ENCODE measurements around the gene PPFIBP2.

Gene PPFIBP2

GRCh38 chr11:7528514-7529049, 14.8 kb downstream of the PPFIBP2 start:
- DNase-seq, result no peak

GRCh38 chr11:7530013-7530640, 16.3 kb downstream of the PPFIBP2 start:
- DNase-seq, result no peak

- DNase-seq, result no peak
These were observed 17.2 kb downstream of the PPFIBP2 start for GRCh38 chr11:7531011-7531410.

GRCh38 chr11:7532405-7533145, 18.8 kb downstream of the PPFIBP2 start:
- no peak for DNase-seq

GRCh38 chr11:7533199-7534041, 19.6 kb downstream of the PPFIBP2 start:
- DNase-seq, result no peak

- no peak for DNase-seq
These were observed 20.2 kb downstream of the PPFIBP2 start for GRCh38 chr11:7534042-7534378.

GRCh38 chr11:7536100-7536499, 22.3 kb downstream of the PPFIBP2 start:
- DNase-seq, result no peak

GRCh38 chr11:7537265-7537664, 23.5 kb downstream of the PPFIBP2 start:
- DNase-seq, result no peak

GRCh38 chr11:7538031-7538430, 24.2 kb downstream of the PPFIBP2 start:
- DNase-seq, result no peak

- no peak for DNase-seq
These were observed 25.0 kb downstream of the PPFIBP2 start for GRCh38 chr11:7538466-7539454.

- DNase-seq, result no peak
These were observed 27.2 kb downstream of the PPFIBP2 start for GRCh38 chr11:7540830-7541555.

GRCh38 chr11:7543302-7543701, 29.5 kb downstream of the PPFIBP2 start:
- no peak for DNase-seq

GRCh38 chr11:7544021-7544420, 30.2 kb downstream of the PPFIBP2 start:
- DNase-seq, result no peak

GRCh38 chr11:7545611-7546010, 31.8 kb downstream of the PPFIBP2 start:
- DNase-seq, result no peak

GRCh38 chr11:7546324-7546791, 32.6 kb downstream of the PPFIBP2 start:
- DNase-seq, result no peak

GRCh38 chr11:7547687-7548086, 33.9 kb downstream of the PPFIBP2 start:
- DNase-seq, result no peak

- DNase-seq, result peak; percentile 34
These were observed 35.0 kb downstream of the PPFIBP2 start for GRCh38 chr11:7548659-7549274.

GRCh38 chr11:7549681-7550080, 35.9 kb downstream of the PPFIBP2 start:
- DNase-seq, result no peak

- no peak for DNase-seq
These were observed 37.8 kb downstream of the PPFIBP2 start for GRCh38 chr11:7551571-7551970.

GRCh38 chr11:7552666-7553065, 38.9 kb downstream of the PPFIBP2 start:
- no peak for DNase-seq

All from RPMI8226 (cell line).